OCI-LY7 (cell line): ENCODE data around the gene SPNS2. TPM values are rescaled to one million over a fixed set of nuclear protein-coding genes. Genes with fewer than 3 reads are reported as not detected.

ENCODE experiments used
- BruUV-seq: library from RNA; stranded (reverse); fragments of 400-500 nt; replicated peaks from 2 replicates; lab custom pipeline; 2021; lab: Mats Ljungman, UMichigan
- CTCF ChIA-PET: fragments of 300-600 bp; sonication (Branson Sonifier 250); formaldehyde crosslinking; loops from one replicate; lab custom pipeline; 2022; ENCODE audit warnings: antibody characterized with exemption; ENCODE audit not compliant: unreplicated experiment; lab: Charles Lee
- POLR2A ChIA-PET: fragments of 300-600 bp; sonication (Branson Sonifier 250); formaldehyde crosslinking; loops from one replicate; lab custom pipeline; 2022; ENCODE audit warnings: antibody characterized with exemption; lab: Charles Lee
- DNase-seq: peaks from one replicate; pipeline ENCODE4 v3.0.0-alpha.2; 2015; ENCODE audit warnings: low spot score
- H2AFZ ChIP-seq: fragments of 200-600 bp; sonication (generic), shearing (Covaris generic); 2 replicates; pipeline ENCODE4 v1.6.1; 2014; ENCODE audit warnings: mild to moderate bottlenecking, antibody characterized with exemption, low read length, moderate library complexity
- H3K27ac ChIP-seq: fragments of 200-600 bp; sonication (generic); 2 replicates; pipeline ENCODE4 v1.5.1; 2014; ENCODE audit warnings: mixed run types, low read depth, mild to moderate bottlenecking, moderate library complexity, low read length, inconsistent platforms; ENCODE audit not compliant: poor library complexity, severe bottlenecking
- H3K36me3 ChIP-seq: fragments of 200-600 bp; sonication (generic); 2 replicates; pipeline ENCODE4 v1.6.1; 2014; ENCODE audit warnings: mild to moderate bottlenecking, antibody characterized with exemption, low read length, moderate library complexity, mixed read lengths; ENCODE audit not compliant: insufficient read depth
- H3K4me1 ChIP-seq: fragments of 200-600 bp; sonication (generic); 2 replicates; pipeline ENCODE4 v1.5.1; 2014; ENCODE audit warnings: mild to moderate bottlenecking, low read length; ENCODE audit not compliant: insufficient read depth, poor library complexity, severe bottlenecking
- H3K4me2 ChIP-seq: fragments of 200-600 bp; sonication (generic); 2 replicates; pipeline ENCODE4 v1.6.1; 2014; ENCODE audit warnings: mild to moderate bottlenecking, low read length
- H3K4me3 ChIP-seq: fragments of 200-600 bp; sonication (generic); 2 replicates; pipeline ENCODE4 v1.5.1; 2014; ENCODE audit warnings: mild to moderate bottlenecking, low read depth, low read length; ENCODE audit not compliant: poor library complexity, severe bottlenecking
- H3K79me2 ChIP-seq: fragments of 200-600 bp; sonication (generic); 2 replicates; pipeline ENCODE4 v1.6.1; 2016; ENCODE audit warnings: low read depth, mild to moderate bottlenecking, low read length, moderate library complexity, mixed read lengths; ENCODE audit not compliant: insufficient read depth
- H3K9me2 ChIP-seq: fragments of 200-600 bp; sonication (generic); 2 replicates; pipeline ENCODE4 v1.6.1; 2016; ENCODE audit warnings: mild to moderate bottlenecking, low read length, mixed read lengths; ENCODE audit not compliant: insufficient read depth
- H3K9me3 ChIP-seq: fragments of 200-600 bp; sonication (generic); 2 replicates; pipeline ENCODE4 v1.6.1; 2014; ENCODE audit warnings: mild to moderate bottlenecking, mixed run types, low read length, mixed read lengths
- H4K20me1 ChIP-seq: fragments of 200-600 bp; sonication (generic); 2 replicates; pipeline ENCODE4 v1.6.1; 2014; ENCODE audit warnings: mild to moderate bottlenecking, antibody characterized with exemption, low read length, moderate library complexity, mixed read lengths; ENCODE audit not compliant: insufficient read depth
- EZH2phosphoT487 ChIP-seq: fragments of 200-600 bp; sonication (generic); IDR thresholded peaks from 2 replicates; pipeline ENCODE4 v1.6.1; 2018; ENCODE audit warnings: low read depth, borderline replicate concordance, mild to moderate bottlenecking, mixed run types, antibody characterized with exemption, low read length, moderate library complexity, mixed read lengths
- intact Hi-C: fragments of 100-400 bp; cut with micrococcal nuclease; formaldehyde crosslinking; loops from one replicate; pipeline ENCODE4 v1.10.0; 2022; ENCODE audit not compliant: unreplicated experiment
- total RNA-seq, 2 experiments: library from RNA; depleted of rRNA in 1 of 2; stranded (reverse); fragments of >200 nt in 1 of 2; shearing (Covaris generic) in 1 of 2; gene quantifications; 2 replicates each; pipeline ENCODE4 v1.2.3, GENCODE V29; 2014 to 2022
- TF ChIP-seq, protein P1 (sequence below): fragments of 200-600 bp; sonication (generic); conservative IDR thresholded peaks from 2 replicates; pipeline ENCODE4 v1.5.1; 2014; ENCODE audit warnings: mild to moderate bottlenecking, antibody characterized with exemption, low read length, moderate library complexity, mixed read lengths

SPNS2 gene
- total RNA-seq, 2 experiments from 2014 or later: 1.6 to 5.4 TPM

DNA sequence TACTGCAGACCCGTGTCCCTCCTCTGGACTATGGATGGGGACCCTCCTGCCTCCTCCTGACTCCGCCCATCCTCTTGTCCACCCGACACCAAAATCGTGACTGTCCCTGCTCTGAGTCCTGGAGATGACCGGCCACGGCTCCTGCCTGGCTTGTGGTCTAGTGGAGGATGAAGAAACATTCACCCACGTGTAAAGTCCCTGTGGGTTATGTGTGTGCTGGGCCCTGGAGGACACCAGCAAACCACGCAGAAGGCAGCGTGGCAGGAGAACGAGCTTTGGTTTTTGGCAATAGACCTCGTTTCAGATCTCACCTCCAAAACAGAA is 11.9 kb downstream of the SPNS2 start:
- Histone ChIP-seq H3K4me2 (no peak overlapping the region), H3K9me3 (no peaks in the 10 kb centered on the region), H3K79me2 (no peaks in the 10 kb centered on the region), H3K9me2 (no peaks in the 10 kb centered on the region), H3K4me1 (peaks cover 13% of the 10 kb centered on the region), H2AFZ (no peak overlapping the region), H3K4me3 (no peak overlapping the region), H3K27ac (no peak overlapping the region), H3K36me3 (no peaks in the 10 kb centered on the region), H4K20me1 (no peaks in the 10 kb centered on the region)
- no peak for DNase-seq
- ChIA-PET CTCF (interaction anchor here (0.5 kb wide), 1 partner anchor 26 kb away, joined by 7 read pairs; no protein-coding TSS in a partner anchor), POLR2A (no interaction called here)
- no TSS peak for BruUV-seq
- TF ChIP-seq, protein P1, sequence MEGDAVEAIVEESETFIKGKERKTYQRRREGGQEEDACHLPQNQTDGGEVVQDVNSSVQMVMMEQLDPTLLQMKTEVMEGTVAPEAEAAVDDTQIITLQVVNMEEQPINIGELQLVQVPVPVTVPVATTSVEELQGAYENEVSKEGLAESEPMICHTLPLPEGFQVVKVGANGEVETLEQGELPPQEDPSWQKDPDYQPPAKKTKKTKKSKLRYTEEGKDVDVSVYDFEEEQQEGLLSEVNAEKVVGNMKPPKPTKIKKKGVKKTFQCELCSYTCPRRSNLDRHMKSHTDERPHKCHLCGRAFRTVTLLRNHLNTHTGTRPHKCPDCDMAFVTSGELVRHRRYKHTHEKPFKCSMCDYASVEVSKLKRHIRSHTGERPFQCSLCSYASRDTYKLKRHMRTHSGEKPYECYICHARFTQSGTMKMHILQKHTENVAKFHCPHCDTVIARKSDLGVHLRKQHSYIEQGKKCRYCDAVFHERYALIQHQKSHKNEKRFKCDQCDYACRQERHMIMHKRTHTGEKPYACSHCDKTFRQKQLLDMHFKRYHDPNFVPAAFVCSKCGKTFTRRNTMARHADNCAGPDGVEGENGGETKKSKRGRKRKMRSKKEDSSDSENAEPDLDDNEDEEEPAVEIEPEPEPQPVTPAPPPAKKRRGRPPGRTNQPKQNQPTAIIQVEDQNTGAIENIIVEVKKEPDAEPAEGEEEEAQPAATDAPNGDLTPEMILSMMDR: no peak
- TF ChIP-seq EZH2phosphoT487: no peak
- intact Hi-C loops: no loop called here

DNA sequence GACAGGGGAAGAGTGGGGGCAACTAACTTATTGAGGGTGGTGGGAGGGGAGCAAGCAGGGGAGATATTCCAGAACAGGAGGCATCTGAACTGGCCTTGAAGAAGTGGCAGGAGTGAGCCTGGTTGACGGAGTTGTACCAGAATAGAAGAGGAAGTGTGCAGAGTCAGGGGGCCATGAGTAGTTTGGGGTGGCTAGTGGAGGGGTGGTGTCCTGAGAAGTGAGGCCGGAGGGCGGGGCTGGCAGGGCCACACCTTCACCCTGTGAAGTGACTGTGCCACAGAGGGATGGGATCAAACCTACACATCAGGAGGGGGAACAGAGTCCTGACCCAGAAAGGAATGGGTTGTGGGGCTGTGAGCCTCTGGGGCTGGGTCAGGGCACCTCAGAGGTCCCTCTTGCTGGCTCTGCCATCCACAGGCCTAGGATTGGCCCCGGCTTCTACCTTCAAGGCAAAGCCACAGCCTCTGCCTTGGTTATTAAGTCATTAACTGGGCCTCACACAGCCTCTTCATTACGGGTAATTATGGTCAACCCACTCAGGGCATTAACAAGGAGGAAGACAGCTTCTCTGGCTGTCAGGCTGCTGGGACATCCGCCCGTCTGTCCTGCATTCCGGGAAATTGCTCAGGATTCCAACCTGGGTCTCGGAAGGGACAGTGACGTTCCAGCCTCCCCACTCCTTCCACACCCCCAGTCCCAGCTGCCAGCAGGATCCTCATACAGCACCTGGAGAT is 12.7 kb downstream of the SPNS2 start:
- ChIA-PET POLR2A (no interaction called here), CTCF (no interaction called here)
- intact Hi-C loops: no loop called here
- Histone ChIP-seq H3K4me1 (peaks cover 13% of the 10 kb centered on the region), H2AFZ (no peak overlapping the region), H3K36me3 (no peaks in the 10 kb centered on the region), H3K79me2 (no peaks in the 10 kb centered on the region), H4K20me1 (no peaks in the 10 kb centered on the region), H3K4me2 (no peak overlapping the region), H3K27ac (no peak overlapping the region), H3K9me3 (no peaks in the 10 kb centered on the region), H3K9me2 (no peaks in the 10 kb centered on the region), H3K4me3 (no peak overlapping the region)
- TF ChIP-seq EZH2phosphoT487: no peak
- TF ChIP-seq, protein P1: no peak
- DNase-seq: no peak
- no TSS peak for BruUV-seq
